Gastrocnemius medialis (tissue), 4 donors: ENCODE results near the gene SMIM28. TPM values are rescaled to one million over a fixed set of nuclear protein-coding genes. Genes with fewer than 3 reads are reported as not detected.
A peak's percentile ranks its signal among the peaks of the same experiment; 100 is the strongest.

ENCODE experiments used
- ATAC-seq, 2 donors: fragments of 150-250 bp; one replicate each; pipeline ENCODE4 v1.9.1; 2016
- DNase-seq, 2 donors: peaks; one replicate each; pipeline ENCODE4 v3.0.0-alpha.2; 2019
- H3K27ac ChIP-seq, 4 donors: fragments of 200-600 bp; sonication (generic); 1 replicate in 1 of 4; 2 replicates in 3 of 4; pipeline ENCODE4 v1.5.1; 2016 to 2018; ENCODE audit warnings: mild to moderate bottlenecking in 2 of 4, moderate library complexity in 1 of 4
- H3K27me3 ChIP-seq, 3 donors: fragments of 200-600 bp; sonication (generic) in 2 of 3; 1 replicate in 1 of 3; 2 replicates in 2 of 3; pipeline versions ENCODE4 v1.5.1 to v1.6.0; 2016 to 2019; ENCODE audit warnings: mild to moderate bottlenecking in 1 of 3, moderate library complexity in 1 of 3
- H3K36me3 ChIP-seq, 2 donors: fragments of 200-600 bp; sonication (generic) in 1 of 2; one replicate each; pipeline ENCODE4 v1.5.1; 2017 to 2018
- H3K4me1 ChIP-seq, 2 donors: fragments of 200-600 bp; sonication (generic) in 1 of 2; one replicate each; pipeline ENCODE4 v1.5.1; 2016 to 2017; ENCODE audit warnings: mild to moderate bottlenecking in 2 of 2
- H3K4me3 ChIP-seq, 4 donors: fragments of 200-600 bp; sonication (generic) in 3 of 4; 1 replicate in 1 of 4; 2 replicates in 3 of 4; pipeline ENCODE4 v1.5.1; 2016 to 2019; ENCODE audit warnings: mild to moderate bottlenecking in 2 of 4
- H3K9me3 ChIP-seq, 3 donors: fragments of 200-600 bp; sonication (generic) in 2 of 3; 1 replicate in 1 of 3; 2 replicates in 2 of 3; pipeline ENCODE4 v1.5.1; 2016 to 2019
- CTCF ChIP-seq, 5 experiments: fragments of 450-650 bp in 3 of 5; fragments of 200-600 bp in 2 of 5; sonication (generic) in 2 of 5; IDR thresholded peaks in 4 of 5; conservative IDR thresholded peaks in 1 of 5; 1 replicate in 4 of 5; 2 replicates in 1 of 5; pipeline ENCODE4 v1.5.1; 2016 to 2019; ENCODE audit warnings: antibody characterized with exemption in 5 of 5, mild to moderate bottlenecking in 3 of 5, moderate library complexity in 3 of 5
- POLR2A ChIP-seq, 2 donors: fragments of 450-650 bp; IDR thresholded peaks; one replicate each; pipeline ENCODE4 v1.6.1; 2017; ENCODE audit warnings: antibody characterized with exemption in 2 of 2, mild to moderate bottlenecking in 2 of 2, moderate library complexity in 2 of 2
- in situ Hi-C, 4 donors: fragments of 200-750 bp; cut with MboI; loops; one replicate each; pipeline versions ENCODE4 v1.15.0 to v1.8.0; 2017; ENCODE audit warnings: low sequenced_read_pairs in 4 of 4
- intact Hi-C: fragments of 100-400 bp; cut with DNase I; formaldehyde crosslinking; loops from one replicate; pipeline ENCODE4 v1.15.1; 2023; ENCODE audit warnings: low total_unique reads
- total RNA-seq, 4 donors: library from RNA; depleted of rRNA; stranded (reverse); fragments of >200 nt; gene quantifications; one replicate each; pipeline versions ENCODE4 v1.1.0 to v1.2.3, GENCODE V29; 2016

Gene SMIM28
- total RNA-seq, 4 donors from 2014 or later = not detected

- Histone ChIP-seq H3K4me3 (no peak overlapping the region), H3K27ac (no peak overlapping the region), H3K27me3 (no peaks in the 10 kb centered on the region), H3K4me1 (peaks cover 8 to 9% of the 10 kb centered on the region in 2 donors), H3K36me3 (peaks cover 0 to 17% of the 10 kb centered on the region in 2 donors), H3K9me3 (no peaks in the 10 kb centered on the region)
- in situ Hi-C loops = loop anchor here in 3 of 4 donors (10.0 to 25.0 kb wide), 2 partner anchors 287 to 360 kb away; partner anchors contain the start of gene CCDC28A (in 1 of the 3)
- TF ChIP-seq POLR2A (IDR thresholded peaks at IDR 0.05) (no peak), CTCF (IDR thresholded peaks at IDR 0.05 in 4 of 5, conservative IDR thresholded peaks at IDR 0.05 in 1 of 5) (no peak)
- no peak for DNase-seq
- intact Hi-C loops = loop anchor here (5.0 to 10.0 kb wide), 2 partner anchors 373 to 535 kb away; partner anchors contain the start of genes CCDC28A and TNFAIP3
- ATAC-seq = no peak
These were observed 24.5 kb downstream of the SMIM28 start for GRCh38 chr6:138401960-138402837.

- H3K27ac ChIP-seq = peak overlapping the region; percentile 92 to 97 (median 94)
- no peaks in the 10 kb centered on the region for H3K27me3 ChIP-seq
- peak overlapping the region; percentile 65 to 92 (median 84) for H3K4me3 ChIP-seq
- peaks cover 8 to 9% of the 10 kb centered on the region in 2 donors for H3K4me1 ChIP-seq
- in situ Hi-C loops = loop anchor here in 3 of 4 donors (10.0 to 25.0 kb wide), 2 partner anchors 288 to 359 kb away; partner anchors contain the start of gene CCDC28A (in 1 of the 3)
- ATAC-seq = no peak
- no peak for TF ChIP-seq POLR2A (IDR thresholded peaks at IDR 0.05)
- no peak for TF ChIP-seq CTCF (IDR thresholded peaks at IDR 0.05 in 4 of 5, conservative IDR thresholded peaks at IDR 0.05 in 1 of 5)
- intact Hi-C loops = loop anchor here (5.0 to 10.0 kb wide), 2 partner anchors 372 to 536 kb away; partner anchors contain the start of genes CCDC28A and TNFAIP3
- no peaks in the 10 kb centered on the region for H3K9me3 ChIP-seq
- DNase-seq = no peak
- H3K36me3 ChIP-seq = peaks cover 0 to 24% of the 10 kb centered on the region in 2 donors
These were observed 25.1 kb downstream of the SMIM28 start for GRCh38 chr6:138402838-138403187.

DNA sequence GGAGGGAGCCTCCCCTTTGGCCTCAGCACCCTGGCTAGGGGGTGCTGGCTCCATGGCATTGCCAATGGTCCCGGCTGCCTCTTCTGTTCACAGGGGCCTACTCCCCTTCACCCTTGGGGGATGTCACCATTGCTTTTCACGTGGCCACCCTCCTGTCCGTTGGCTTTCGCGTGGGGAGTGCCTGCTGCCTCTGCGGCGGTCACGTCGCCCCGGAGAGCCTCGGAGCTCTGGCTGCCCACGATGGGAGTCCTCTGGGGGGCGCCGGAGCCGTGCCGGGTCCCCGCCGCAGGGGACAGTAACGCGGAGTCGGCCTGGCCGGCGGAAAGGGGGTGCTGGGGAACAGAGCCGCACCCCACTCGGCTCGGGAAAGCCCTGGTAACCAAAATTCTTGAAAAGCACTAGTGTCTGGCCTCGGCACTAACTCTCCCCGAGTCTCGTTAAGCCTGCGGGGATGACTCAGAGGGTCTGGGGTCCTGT, 25.7 kb downstream of the SMIM28 start:
- H3K4me1 ChIP-seq = peaks cover 8 to 9% of the 10 kb centered on the region in 2 donors
- H3K4me3 ChIP-seq = peak overlapping the region; percentile 65 to 92 (median 84)
- H3K27me3 ChIP-seq = no peaks in the 10 kb centered on the region
- no peaks in the 10 kb centered on the region for H3K9me3 ChIP-seq
- in situ Hi-C loops = loop anchor here in 3 of 4 donors (10.0 to 25.0 kb wide), 2 partner anchors 289 to 359 kb away; partner anchors contain the start of gene CCDC28A (in 1 of the 3)
- intact Hi-C loops = loop anchor here (5.0 to 10.0 kb wide), 2 partner anchors 371 to 536 kb away; partner anchors contain the start of genes CCDC28A and TNFAIP3
- TF ChIP-seq POLR2A (IDR thresholded peaks at IDR 0.05) = no peak
- peak in 3 of 5 experiments; percentile 14 to 50 (median 19) for TF ChIP-seq CTCF (IDR thresholded peaks at IDR 0.05 in 4 of 5, conservative IDR thresholded peaks at IDR 0.05 in 1 of 5)
- peaks cover 0 to 28% of the 10 kb centered on the region in 2 donors for H3K36me3 ChIP-seq
- H3K27ac ChIP-seq = peak overlapping the region; percentile 92 to 97 (median 94)
- DNase-seq (peak; percentile 8 to 19), ATAC-seq (peak; percentile 31 to 38)

GRCh38 chr6:138403801-138404665, 26.3 kb downstream of the SMIM28 start, which contains the start of gene HEBP2:
Gene HEBP2 (plus strand): TSS chr6:138404223. CDS start chr6:138404496, 273 bp downstream.
- TF ChIP-seq CTCF (IDR thresholded peaks at IDR 0.05 in 4 of 5, conservative IDR thresholded peaks at IDR 0.05 in 1 of 5) (peak in 4 of 5 experiments; percentile 39 to 79 (median 78)), POLR2A (IDR thresholded peaks at IDR 0.05) (peak; percentile 81 to 91)
- peak; percentile 95 to 96 for DNase-seq
- intact Hi-C loops = loop anchor here (2.0 to 10.0 kb wide), 4 partner anchors 287 to 1185 kb away; partner anchors contain the start of genes CCDC28A, IFNGR1 and TNFAIP3

More at GRCh38 chr6:138403801-138404665, 26.3 kb downstream of the SMIM28 start, which contains the start of gene HEBP2:
- Histone ChIP-seq H3K4me3 (peak within 1 kb of the TSS; percentile 65 to 92 (median 84)), H3K4me1 (peaks cover 8 to 9% of the 10 kb centered on the region in 2 donors), H3K27ac (peak within 1 kb of the TSS; percentile 92 to 97 (median 94)), H3K9me3 (no peaks in the 10 kb centered on the region), H3K36me3 (peaks cover 0 to 34% of the 10 kb centered on the region in 2 donors), H3K27me3 (no peaks in the 10 kb centered on the region)
- in situ Hi-C loops = loop anchor here in 3 of 4 donors (10.0 to 25.0 kb wide), 2 partner anchors 289 to 358 kb away; partner anchors contain the start of gene CCDC28A (in 1 of the 3)
- peak; percentile 89 to 93 for ATAC-seq
